Transverse colon (tissue), 4 donors: ENCODE measurements around the gene ANKS3. TPM values are rescaled to one million over a fixed set of nuclear protein-coding genes. Genes with fewer than 3 reads are reported as not detected.
A peak's percentile ranks its signal among the peaks of the same experiment; 100 is the strongest.

Experiments
- DNase-seq: peaks from one replicate; pipeline ENCODE4 v3.0.0-alpha.2; 2019
- H3K27ac ChIP-seq, 4 donors: fragments of 200-600 bp; sonication (generic); 2 replicates each; pipeline ENCODE4 v1.5.1; 2016 to 2018; ENCODE audit warnings: inconsistent platforms in 4 of 4
- H3K27me3 ChIP-seq: fragments of 200-600 bp; sonication (generic); 2 replicates; pipeline ENCODE4 v1.5.1; 2017; ENCODE audit warnings: inconsistent platforms
- H3K36me3 ChIP-seq, 4 donors: fragments of 200-600 bp; sonication (generic); 2 replicates each; pipeline ENCODE4 v1.5.1; 2017 to 2019; ENCODE audit warnings: inconsistent platforms in 4 of 4
- H3K4me1 ChIP-seq, 4 donors: fragments of 200-600 bp; sonication (generic); 2 replicates each; pipeline ENCODE4 v1.5.1; 2017 to 2020; ENCODE audit warnings: inconsistent platforms in 4 of 4
- H3K4me3 ChIP-seq, 4 donors: fragments of 200-600 bp; sonication (generic); 1 replicate in 1 of 4; 2 replicates in 3 of 4; pipeline versions ENCODE4 v1.5.1 to v1.6.1; 2017 to 2019; ENCODE audit warnings: inconsistent platforms in 4 of 4
- H3K9me3 ChIP-seq, 2 donors: fragments of 200-600 bp; sonication (generic); 2 replicates each; pipeline ENCODE4 v1.5.1; 2017 to 2019; ENCODE audit warnings: inconsistent platforms in 2 of 2
- CTCF ChIP-seq, 5 experiments: fragments of 200-600 bp in 3 of 5; fragments of 450-650 bp in 2 of 5; sonication (generic) in 3 of 5; IDR thresholded peaks; 1 replicate in 2 of 5; 2 replicates in 3 of 5; pipeline ENCODE4 v1.5.1; 2016 to 2017; ENCODE audit warnings: antibody characterized with exemption in 5 of 5, inconsistent platforms in 3 of 5, mild to moderate bottlenecking in 2 of 5, moderate library complexity in 1 of 5
- EP300 ChIP-seq: sonication (generic); formaldehyde crosslinking; IDR thresholded peaks from one replicate; pipeline ENCODE4 v1.6.1; 2017; ENCODE audit warnings: antibody characterized with exemption, low read depth
- POLR2A ChIP-seq: fragments of 450-650 bp; IDR thresholded peaks from one replicate; pipeline ENCODE4 v1.6.1; 2016; ENCODE audit warnings: antibody characterized with exemption, mild to moderate bottlenecking, moderate library complexity
- POLR2AphosphoS5 ChIP-seq, 3 donors: sonication (generic); formaldehyde crosslinking; IDR thresholded peaks; one replicate each; pipeline ENCODE4 v1.6.1; 2016; ENCODE audit warnings: antibody characterized with exemption in 3 of 3
- WGBS, 2 donors: methylation state at CpG; one replicate each; pipeline ENCODE4 v1.1.5; 2018; ENCODE audit warnings: low coverage in 1 of 2; 5-methylcytosine and 5-hydroxymethylcytosine counted together
- in situ Hi-C, 4 donors: fragments of 200-750 bp; cut with MboI; loops; one replicate each; pipeline versions ENCODE4 v1.15.0 to v1.15.1; 2017; ENCODE audit warnings: low sequenced_read_pairs in 3 of 4, low pct_ligation_motif_present in 1 of 4, low pct_unique_long_range_greater_than_20kb in 1 of 4
- intact Hi-C: fragments of 100-400 bp; cut with DNase I; formaldehyde crosslinking; loops from one replicate; pipeline ENCODE4 v1.15.1; 2023; ENCODE audit warnings: low total_unique reads
- total RNA-seq, 4 donors: library from RNA; depleted of rRNA; stranded (reverse); fragments of >200 nt; gene quantifications; one replicate each; pipeline ENCODE4 v1.1.0, GENCODE V29; 2016

ANKS3 gene
- total RNA-seq, 4 donors from 2014 or later = 14.9 to 38.4 (median 25.0) TPM

GRCh38 chr16:4682084-4682591, 51.9 kb downstream of the ANKS3 start:
- H3K27ac ChIP-seq = no peak overlapping the region
- peaks cover 0 to 20% (median 5%) of the 10 kb centered on the region in 4 donors for H3K36me3 ChIP-seq
- no peak for DNase-seq
- 92% methylated on average over 24 of the region's 26 CpGs; no CpG with 5 or more reads in 1 of the 2 donors for WGBS, 2 donors
- in situ Hi-C loops (no loop called here), intact Hi-C loops (no loop called here)
- H3K9me3 ChIP-seq = no peaks in the 10 kb centered on the region
- H3K27me3 ChIP-seq = no peaks in the 10 kb centered on the region
- TF ChIP-seq POLR2A (no peak), CTCF (IDR thresholded peaks at IDR 0.05) (no peak), EP300 (no peak), POLR2AphosphoS5 (IDR thresholded peaks at IDR 0.05) (no peak)
- H3K4me3 ChIP-seq = no peak overlapping the region
- peaks cover 0 to 26% (median 18%) of the 10 kb centered on the region in 4 donors for H3K4me1 ChIP-seq

DNA sequence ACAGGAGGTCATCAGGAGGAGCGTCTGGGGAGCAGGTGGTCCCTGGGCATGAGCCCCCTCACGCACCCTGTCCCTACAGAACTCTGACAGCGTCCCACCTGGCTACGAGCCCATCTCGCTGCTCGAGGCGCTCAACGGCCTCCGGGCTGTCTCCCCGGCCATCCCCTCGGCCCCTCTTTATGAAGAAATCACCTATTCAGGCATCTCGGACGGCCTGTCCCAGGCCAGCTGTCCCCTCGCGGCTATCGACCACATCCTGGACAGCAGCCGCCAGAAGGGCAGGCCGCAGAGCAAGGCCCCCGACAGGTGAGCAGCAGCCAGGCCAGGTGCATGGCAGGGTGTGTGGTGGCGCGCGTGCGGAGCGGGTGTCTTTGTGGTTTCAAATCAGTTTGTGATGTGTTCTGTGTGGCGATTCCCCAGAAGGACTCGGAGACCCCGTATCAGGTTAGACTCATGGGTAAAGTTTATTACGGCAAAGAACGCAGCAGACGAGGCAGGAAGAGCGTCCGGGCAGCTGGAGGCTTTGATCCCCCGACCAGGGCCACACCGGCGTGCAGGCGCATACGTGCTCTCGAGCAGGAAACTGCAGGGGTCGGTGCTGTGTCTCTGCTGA, 52.5 kb downstream of the ANKS3 start:
- Histone ChIP-seq H3K36me3 (peaks cover 0 to 20% (median 5%) of the 10 kb centered on the region in 4 donors), H3K27ac (no peak overlapping the region), H3K27me3 (no peaks in the 10 kb centered on the region), H3K9me3 (no peaks in the 10 kb centered on the region), H3K4me1 (peaks cover 0 to 26% (median 18%) of the 10 kb centered on the region in 4 donors), H3K4me3 (no peak overlapping the region)
- WGBS, 2 donors = 91% methylated on average over 39 of the region's 39 CpGs; no CpG with 5 or more reads in 1 of the 2 donors
- DNase-seq = no peak
- in situ Hi-C loops = no loop called here
- TF ChIP-seq POLR2AphosphoS5 (IDR thresholded peaks at IDR 0.05) = no peak
- TF ChIP-seq POLR2A = no peak
- TF ChIP-seq CTCF (IDR thresholded peaks at IDR 0.05) = no peak
- TF ChIP-seq EP300 = no peak
- intact Hi-C loops = no loop called here

DNA sequence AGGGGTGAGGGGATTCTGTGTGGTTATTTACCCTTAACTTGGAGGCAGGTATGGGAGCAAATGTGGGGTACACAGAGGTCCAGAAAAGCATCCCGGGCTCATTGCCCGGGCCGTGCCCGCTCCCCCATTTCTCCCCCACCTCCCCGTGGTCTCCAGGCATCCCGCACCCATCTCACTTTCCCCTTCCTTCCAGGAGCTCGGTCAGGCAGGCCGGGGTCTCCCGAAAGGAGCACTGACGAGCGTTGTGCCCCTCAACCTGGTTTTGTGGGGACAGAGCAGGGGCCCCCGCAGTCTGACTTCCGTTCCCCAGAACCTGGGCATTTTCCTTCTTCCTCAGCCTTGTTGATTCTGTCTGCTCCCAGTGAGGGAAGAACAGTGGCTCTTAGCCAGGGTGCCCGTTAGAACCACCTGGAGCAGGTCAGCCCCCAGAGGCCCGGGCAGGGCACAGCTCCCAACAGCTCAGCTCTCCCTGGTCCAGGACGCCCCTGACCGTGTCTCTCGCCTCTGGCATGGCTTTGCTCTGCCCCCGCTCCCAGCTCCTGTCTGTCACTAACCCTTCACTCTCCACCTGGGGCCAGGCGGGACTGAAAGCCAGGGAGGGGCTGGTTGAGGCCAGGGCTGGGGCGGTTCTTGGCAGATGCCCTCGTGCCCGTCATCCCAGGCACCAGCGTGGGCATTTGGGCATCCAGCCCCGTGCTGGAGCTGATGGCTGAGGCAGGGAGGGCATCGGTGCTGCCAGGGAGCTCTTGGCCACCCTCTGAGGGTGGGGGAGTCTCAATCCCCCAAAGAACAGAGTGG, 53.2 kb downstream of the ANKS3 start:
- no peaks in the 10 kb centered on the region for H3K9me3 ChIP-seq
- WGBS, 2 donors = 67% methylated on average over 25 of the region's 26 CpGs; no CpG with 5 or more reads in 1 of the 2 donors
- in situ Hi-C loops = no loop called here
- peak overlapping the region in 3 of 4 donors; percentile 3 to 45 (median 29) for H3K4me3 ChIP-seq
- no peak for TF ChIP-seq EP300
- TF ChIP-seq CTCF (IDR thresholded peaks at IDR 0.05) = no peak
- TF ChIP-seq POLR2AphosphoS5 (IDR thresholded peaks at IDR 0.05) = no peak
- no peak for TF ChIP-seq POLR2A
- H3K4me1 ChIP-seq = peaks cover 0 to 26% (median 18%) of the 10 kb centered on the region in 4 donors
- DNase-seq = no peak
- H3K27me3 ChIP-seq = no peaks in the 10 kb centered on the region
- intact Hi-C loops = no loop called here
- H3K27ac ChIP-seq = peak overlapping the region; percentile 85 to 89 (median 86)
- peaks cover 0 to 20% (median 5%) of the 10 kb centered on the region in 4 donors for H3K36me3 ChIP-seq
